RWPE1 (cell line): ENCODE results near the gene ERCC6L2.

ENCODE experiments used
- CTCF ChIA-PET: fragments of 350-600 bp; sonication (Branson Sonifier 250); formaldehyde crosslinking; extraction: SDS; loops from one replicate; lab custom pipeline; 2021; lab: Yijun Ruan, JAX
- POLR2A ChIA-PET: fragments of 400-600 bp; formaldehyde crosslinking; extraction: SDS; loops from one replicate; lab custom pipeline; 2020; ENCODE audit warnings: antibody characterized with exemption; ENCODE audit not compliant: low non-redundant PET; lab: Yijun Ruan, JAX
- DNase-seq: peaks from one replicate; pipeline ENCODE4 v3.0.0; 2012; ENCODE audit warnings: low spot score
- H3K27ac ChIP-seq: fragments of 450-650 bp; 2 replicates; pipeline ENCODE4 v1.5.1; 2017
- TF ChIP-seq, protein P1 (sequence below): fragments of 450-650 bp; conservative IDR thresholded peaks from 2 replicates; pipeline ENCODE4 v1.5.1; 2017; ENCODE audit warnings: low read depth, mild to moderate bottlenecking

The ERCC6L2 gene

DNA sequence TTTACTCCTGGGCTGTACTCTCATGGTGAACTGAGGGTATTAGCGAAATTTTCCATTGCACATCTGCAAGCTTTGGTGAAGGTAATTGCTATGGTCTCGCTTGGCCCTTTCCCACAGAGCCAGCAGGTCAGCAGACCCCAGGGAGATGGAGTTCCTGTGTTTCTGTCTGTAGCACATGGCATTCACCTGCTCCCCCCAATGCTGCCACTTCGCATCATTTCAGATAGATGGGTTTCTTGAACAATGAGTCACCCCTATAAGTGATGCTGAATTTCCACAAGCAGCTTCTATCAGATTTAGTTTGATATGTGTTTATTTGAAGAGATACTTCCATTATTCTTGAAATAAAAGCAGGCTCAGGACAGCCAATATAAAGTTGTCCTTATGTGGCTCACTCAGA lies 117.8 kb downstream of the ERCC6L2 start:
- no peak overlapping the region for H3K27ac ChIP-seq
- no peak for DNase-seq
- ChIA-PET POLR2A (no interaction called here), CTCF (no interaction called here)
- TF ChIP-seq, protein P1, sequence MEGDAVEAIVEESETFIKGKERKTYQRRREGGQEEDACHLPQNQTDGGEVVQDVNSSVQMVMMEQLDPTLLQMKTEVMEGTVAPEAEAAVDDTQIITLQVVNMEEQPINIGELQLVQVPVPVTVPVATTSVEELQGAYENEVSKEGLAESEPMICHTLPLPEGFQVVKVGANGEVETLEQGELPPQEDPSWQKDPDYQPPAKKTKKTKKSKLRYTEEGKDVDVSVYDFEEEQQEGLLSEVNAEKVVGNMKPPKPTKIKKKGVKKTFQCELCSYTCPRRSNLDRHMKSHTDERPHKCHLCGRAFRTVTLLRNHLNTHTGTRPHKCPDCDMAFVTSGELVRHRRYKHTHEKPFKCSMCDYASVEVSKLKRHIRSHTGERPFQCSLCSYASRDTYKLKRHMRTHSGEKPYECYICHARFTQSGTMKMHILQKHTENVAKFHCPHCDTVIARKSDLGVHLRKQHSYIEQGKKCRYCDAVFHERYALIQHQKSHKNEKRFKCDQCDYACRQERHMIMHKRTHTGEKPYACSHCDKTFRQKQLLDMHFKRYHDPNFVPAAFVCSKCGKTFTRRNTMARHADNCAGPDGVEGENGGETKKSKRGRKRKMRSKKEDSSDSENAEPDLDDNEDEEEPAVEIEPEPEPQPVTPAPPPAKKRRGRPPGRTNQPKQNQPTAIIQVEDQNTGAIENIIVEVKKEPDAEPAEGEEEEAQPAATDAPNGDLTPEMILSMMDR = no peak

DNA sequence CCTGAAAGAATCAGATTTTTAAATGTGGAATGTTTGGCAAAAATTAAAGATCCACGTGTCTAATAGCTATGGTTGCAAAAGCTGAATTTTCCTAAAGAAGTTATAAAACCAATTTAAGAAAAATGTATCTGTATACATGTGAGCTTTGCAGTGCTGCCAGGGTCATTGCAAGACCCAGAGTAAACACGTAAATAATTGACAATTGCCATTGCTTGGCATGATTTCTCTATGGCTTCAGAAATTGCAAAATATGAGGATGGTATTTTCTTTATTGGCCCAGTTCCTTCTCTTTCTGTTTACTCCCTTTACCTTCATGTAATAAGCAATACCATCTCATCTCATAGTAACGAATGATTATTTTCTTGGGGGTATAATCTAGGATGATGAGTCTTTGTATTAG lies 123.9 kb downstream of the ERCC6L2 start:
- TF ChIP-seq, protein P1 = no peak
- ChIA-PET POLR2A (no interaction called here), CTCF (interaction anchor here (0.7 to 1.0 kb wide), 3 partner anchors 123 to 218 kb away, joined by 3 to 5 read pairs (median 4); no protein-coding TSS in a partner anchor)
- DNase-seq = no peak
- no peak overlapping the region for H3K27ac ChIP-seq

DNA sequence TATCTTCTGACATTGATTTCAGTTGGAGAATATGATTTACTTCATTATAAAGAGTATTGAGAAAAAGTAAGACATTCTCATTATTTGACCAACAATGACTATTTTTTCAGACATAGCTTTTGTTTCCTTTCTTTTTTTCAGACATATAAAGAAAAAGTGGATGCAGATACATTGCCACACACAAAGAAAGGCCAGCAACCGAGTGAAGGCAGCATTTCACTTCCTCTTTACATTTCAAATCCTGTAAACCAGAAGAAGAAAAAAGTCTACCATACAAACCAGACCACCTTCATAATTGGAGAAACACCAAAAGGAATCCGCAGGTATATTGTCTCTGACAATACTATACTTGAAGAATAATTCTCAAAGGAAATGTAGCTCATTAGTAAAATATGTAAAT lies 128.9 kb downstream of the ERCC6L2 start:
- no peak for DNase-seq
- POLR2A ChIA-PET = no interaction called here
- no peak overlapping the region for H3K27ac ChIP-seq
- TF ChIP-seq, protein P1 = no peak
- CTCF ChIA-PET = no interaction called here

DNA sequence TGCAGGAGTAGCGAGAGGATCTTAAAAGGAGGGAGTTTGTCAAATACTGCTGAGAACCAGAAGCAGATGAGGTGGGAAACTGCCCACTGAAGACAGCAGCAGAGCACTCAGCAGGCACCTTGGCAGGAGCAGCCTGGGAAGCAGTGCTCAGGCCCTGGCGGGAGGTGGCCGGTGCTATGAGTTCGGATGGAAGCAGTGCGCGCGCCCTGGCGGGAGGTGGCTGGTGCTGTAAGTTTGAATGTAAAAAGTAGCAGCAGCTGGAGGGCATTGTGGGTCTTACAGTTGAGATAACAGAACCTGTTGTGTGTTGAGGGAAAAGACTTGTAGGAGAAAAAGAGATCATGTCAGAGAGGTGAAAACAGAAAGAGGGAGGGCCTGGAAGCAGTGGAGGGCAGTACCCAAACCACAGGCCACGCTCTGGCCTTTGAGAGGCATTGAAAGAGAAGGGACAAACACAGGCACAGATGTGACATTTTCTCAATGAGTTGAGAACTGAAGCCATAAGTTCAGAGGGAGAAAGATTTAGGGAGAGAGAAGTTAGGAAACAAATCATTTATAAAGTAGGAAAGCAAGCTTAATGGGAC lies 130.9 kb downstream of the ERCC6L2 start:
- no peak overlapping the region for H3K27ac ChIP-seq
- ChIA-PET CTCF (no interaction called here), POLR2A (no interaction called here)
- TF ChIP-seq, protein P1 = no peak
- DNase-seq = no peak

DNA sequence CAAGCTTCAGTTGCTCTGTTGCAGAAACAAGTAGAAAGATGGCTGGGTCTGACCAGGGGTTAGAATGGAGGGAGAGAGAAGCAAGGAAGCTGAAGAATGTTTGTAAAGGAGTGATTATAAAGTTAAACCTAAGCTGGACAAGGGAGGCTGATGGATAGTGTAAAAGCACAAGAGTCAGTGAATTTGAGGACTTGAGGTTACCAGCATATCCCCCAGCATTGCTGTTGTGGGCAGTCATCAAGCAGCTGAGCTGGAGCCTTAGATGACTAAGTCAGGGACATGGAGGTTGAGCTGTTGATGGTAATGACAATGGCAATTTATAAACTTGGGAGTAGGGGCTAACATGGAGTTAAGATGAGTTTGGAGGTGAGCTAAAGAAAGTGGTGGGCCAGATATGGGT lies 131.5 kb downstream of the ERCC6L2 start:
- CTCF ChIA-PET = interaction anchor here (0.7 kb wide), 1 partner anchor 81 kb away, joined by 3 read pairs; no protein-coding TSS in a partner anchor
- POLR2A ChIA-PET = no interaction called here
- TF ChIP-seq, protein P1 = no peak

DNA sequence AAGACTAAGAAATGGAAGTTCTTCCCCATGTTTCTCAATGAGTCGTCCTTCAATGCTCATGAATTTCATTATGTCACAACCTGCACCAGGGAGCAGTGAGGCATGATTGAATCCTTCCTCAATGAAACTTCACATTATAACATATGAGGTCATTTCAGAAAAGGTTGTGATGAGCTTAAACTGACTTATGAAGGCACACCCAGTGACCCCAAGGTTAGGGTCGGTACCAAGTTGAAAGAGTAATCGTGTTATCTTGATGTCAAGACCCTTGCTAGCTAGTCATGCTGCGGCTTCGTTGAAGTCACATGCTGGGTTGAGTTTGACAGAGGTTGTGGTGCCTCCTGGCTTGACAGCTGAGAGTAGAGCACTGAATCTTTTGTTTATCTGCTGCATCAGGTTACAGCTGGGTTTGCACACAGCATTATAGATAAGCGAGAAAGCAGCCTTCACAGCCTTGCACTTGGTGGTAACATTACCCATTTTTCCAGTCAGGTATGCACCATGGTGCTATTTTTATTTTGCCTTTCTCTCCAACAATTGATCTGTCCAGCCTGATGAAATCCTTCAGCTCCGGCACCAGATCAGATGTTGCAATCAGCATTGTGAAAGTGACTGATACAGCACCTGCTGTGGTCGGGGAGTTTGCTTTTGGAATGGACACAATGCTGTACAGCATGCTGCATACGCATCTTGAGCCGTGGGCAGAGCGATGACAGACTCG lies 133.2 kb downstream of the ERCC6L2 start:
- CTCF ChIA-PET = interaction anchor here (1.0 kb wide), 1 partner anchor 10 kb away, joined by 3 read pairs; no protein-coding TSS in a partner anchor
- no peak for DNase-seq
- POLR2A ChIA-PET = no interaction called here
- TF ChIP-seq, protein P1 = no peak
- H3K27ac ChIP-seq = no peak overlapping the region

More for the DNA sequence above, 131.5 kb downstream of the ERCC6L2 start:
- no peak overlapping the region for H3K27ac ChIP-seq
- DNase-seq = no peak
